Kidney capillary endothelial cell (primary cell): ENCODE measurements around the gene AKNA.

Experiments
- DNase-seq: peaks from one replicate; pipeline ENCODE4 v3.0.0-alpha.2; 2018; ENCODE audit warnings: low spot score

The AKNA gene

DNA sequence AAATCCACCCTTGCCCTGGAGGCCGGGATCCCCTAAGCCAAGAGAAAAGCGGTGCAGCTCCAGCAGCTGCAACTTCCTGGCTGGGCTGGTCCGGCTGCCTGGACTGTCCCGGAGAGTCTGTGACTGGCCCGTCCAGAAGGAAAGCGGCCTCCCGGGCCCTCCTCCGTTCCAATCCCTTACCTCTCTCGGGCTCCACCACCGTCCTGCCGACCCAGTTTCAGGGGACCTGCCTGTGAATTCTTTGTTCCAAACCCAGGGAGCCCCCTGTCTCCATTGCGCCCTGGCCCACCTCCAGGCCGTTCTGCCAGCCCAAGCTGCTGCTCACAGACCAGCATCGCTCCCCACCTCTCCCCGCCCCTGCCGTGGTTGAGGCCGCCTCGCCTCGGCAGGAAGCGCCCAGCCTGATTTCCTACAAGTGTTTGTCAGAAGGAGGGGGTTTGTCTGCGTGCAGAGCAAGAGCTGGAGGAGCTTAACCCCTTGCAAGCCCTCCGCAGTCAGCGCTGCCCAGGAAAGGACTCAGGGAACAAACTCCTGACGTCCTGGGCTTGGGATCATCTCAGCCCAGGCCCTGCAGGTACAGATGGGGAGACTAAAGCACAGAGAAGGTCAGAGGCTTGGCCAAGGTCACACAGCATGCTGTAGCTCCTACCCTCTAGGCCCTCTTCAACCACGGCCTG, at the start of gene AKNA:
AKNA (minus strand) TSS at position 303 of the 677 bp plus-strand sequence. CDS start 6,649 bp downstream, outside the sequence.
- peak; percentile 79 for DNase-seq

DNA sequence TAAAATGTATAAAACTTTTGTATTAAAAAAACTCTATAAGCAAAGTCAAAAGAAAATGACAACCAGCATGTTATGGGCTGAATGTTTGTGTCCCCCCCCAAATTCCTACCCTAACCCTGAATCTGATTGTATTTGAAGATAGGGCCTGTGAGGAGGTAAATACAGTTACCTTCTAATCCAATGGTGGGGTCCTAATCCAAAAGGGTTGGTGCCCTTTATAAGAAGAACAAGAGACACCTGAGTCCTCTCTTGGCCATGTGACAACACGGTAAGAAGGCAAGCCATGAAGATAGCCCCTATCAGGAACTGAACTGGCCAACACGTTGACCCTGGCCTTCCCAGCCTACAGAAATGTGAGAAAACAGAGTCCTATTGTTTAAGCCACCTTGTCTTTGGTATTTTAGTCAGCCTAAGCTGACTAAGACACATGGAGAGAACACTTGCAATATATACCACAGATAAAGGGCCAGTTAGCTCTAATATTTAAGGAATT, 49.7 kb upstream of the AKNA start:
- no peak for DNase-seq

DNA sequence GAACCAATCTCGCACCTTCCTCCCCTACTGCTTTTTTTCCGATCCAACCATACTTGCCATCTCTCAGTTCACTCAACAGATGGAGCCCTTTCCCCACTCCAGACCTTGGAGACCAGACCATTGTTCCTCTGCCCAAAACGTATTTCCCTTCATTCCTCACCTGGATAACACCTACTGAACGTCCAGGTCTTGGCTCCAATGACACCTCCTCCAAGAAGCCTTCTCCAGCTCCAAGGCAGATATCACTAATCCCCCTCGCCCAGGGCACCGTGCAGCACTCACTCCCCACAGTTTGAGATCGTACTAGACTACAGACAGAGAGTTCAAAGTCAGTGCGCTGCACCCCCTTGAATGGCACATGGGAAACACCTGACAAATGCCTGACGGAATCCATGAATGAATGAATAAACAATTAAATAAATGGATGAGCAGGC, 47.1 kb upstream of the AKNA start:
- DNase-seq, result no peak

- DNase-seq, result no peak
These were observed 46.0 kb upstream of the AKNA start for GRCh38 chr9:114433720-114434255.

GRCh38 chr9:114433086-114433485, 45.3 kb upstream of the AKNA start:
- DNase-seq, result no peak

- no peak for DNase-seq
These were observed 44.7 kb upstream of the AKNA start for GRCh38 chr9:114432323-114433067.

DNA sequence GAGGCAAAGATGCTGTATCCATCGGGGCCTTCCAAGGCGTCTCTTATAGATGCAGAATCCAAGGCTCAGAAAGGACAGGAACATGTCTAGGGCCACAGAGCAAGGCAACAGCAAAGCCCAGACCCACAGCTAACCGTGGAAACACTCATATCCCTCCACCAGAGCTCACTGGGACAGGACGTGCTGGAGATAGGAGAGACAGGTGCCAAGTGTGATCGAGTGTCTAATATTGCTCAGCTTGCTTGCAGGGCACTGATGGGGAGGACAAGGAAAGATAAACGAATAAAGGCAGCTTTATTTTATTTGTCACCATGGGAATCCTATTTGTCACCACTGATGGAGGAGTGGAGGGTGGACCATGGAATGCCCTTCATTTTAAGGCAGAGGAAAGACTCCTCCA, 44.0 kb upstream of the AKNA start:
- DNase-seq, result no peak

- no peak for DNase-seq
These were observed 43.2 kb upstream of the AKNA start for GRCh38 chr9:114431003-114431402.

GRCh38 chr9:114430457-114430856, 42.7 kb upstream of the AKNA start:
- no peak for DNase-seq

- DNase-seq, result no peak
These were observed 41.7 kb upstream of the AKNA start for GRCh38 chr9:114429488-114429887.

- DNase-seq, result no peak
These were observed 40.7 kb upstream of the AKNA start for GRCh38 chr9:114428466-114428865.

- DNase-seq, result no peak
These were observed 39.9 kb upstream of the AKNA start for GRCh38 chr9:114427644-114428043.

DNA sequence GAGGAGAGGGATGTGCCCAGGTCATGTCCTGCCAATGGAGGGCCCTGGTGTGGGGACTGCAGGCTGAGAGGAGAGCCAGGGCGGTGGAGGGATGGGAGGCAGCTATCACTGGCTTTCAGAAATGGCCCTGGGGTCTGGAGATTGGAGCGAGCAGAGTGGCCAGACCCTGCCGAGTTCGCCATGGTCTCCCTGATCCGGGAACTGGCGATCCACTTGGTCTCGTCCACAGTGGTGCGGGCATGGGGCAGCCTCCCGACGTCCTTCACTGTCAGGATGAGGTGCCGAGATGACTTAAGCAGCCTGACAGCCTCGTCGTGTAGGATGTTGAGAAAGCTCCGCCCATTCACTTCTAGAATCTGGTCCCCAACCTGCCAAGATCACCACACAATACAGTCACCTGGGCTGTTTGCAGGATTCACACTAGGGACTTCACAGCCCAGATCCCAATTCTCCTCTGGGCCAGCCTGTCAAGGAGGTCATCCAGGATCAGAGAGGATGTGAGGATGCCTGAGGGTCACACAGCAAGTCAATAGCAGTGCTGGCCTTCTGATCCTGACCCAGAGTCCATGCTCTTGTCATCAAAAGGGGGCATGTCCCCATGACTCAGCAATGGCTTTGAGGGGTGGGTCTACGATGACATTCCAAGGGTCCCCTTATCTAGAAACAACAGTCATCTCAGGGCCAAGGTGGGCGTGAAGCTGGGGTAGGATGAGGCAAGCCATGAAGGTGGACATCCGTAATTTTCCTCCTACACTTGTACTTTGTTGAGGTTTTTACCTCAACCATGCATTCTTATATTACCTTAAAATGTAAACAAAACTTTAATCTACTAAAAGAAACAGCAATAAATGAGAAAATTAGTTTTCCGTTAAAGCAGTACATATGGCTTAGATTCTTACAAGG, 38.5 kb upstream of the AKNA start:
- DNase-seq, result no peak

DNA sequence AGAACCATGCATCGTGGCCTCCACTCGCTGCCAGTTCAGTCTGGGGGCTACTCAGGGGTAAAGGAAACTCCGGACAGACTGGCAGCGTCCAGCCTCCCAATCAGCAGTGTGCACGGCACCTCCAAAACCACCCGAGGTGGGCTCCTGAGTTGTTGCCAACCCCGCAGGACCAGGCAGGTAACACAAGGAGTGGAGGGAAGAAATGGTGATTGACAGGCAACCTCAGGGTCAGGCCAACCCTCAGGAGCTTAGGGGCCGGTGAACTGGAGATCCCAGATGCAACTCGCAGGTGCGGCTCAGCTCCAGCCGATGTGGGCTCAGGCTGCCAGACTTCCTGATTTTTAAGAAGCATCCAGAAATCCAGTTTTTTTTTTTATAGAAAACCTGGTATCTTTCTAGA, 37.3 kb upstream of the AKNA start:
- DNase-seq, result no peak

DNA sequence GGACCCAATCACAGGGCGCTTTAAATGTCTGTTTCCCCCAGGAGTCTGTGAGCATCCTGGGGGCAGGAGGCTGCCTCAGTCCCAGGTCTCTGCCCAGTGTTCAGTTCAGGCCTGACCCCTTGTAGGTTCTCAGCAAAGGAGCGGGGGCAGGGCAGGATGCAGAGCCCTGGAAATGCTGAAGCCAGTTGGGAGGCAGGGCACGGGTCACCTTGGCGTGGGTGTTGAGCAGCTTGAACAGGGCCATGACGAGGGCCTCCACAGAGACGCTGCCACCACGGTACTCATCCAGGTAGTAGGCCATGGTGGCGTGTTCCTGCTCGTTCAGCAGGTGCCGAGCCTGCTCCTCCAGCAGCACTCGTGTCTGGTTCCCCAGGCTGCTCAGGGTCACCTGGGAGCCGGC, 36.3 kb upstream of the AKNA start:
- DNase-seq, result no peak

DNA sequence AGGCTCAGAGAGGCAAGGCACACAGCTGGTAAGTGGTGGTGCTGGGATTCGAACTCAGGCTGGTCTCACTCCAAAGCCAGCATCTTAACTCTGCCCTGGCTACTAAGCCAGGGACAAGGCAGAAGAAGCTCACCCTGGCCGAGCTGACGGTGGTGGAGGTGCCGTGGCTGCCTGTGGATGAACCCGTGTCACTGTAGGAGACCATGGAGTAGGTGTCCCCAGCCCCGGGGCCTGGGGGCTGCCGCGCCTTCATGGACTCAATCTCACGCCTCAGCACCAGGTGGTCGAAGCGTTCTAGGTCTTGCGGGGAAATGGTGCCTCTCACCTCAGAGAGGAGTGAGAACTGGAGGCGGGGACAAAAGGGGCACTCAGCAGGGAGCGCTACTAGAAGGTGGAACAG, 35.4 kb upstream of the AKNA start:
- no peak for DNase-seq

DNA sequence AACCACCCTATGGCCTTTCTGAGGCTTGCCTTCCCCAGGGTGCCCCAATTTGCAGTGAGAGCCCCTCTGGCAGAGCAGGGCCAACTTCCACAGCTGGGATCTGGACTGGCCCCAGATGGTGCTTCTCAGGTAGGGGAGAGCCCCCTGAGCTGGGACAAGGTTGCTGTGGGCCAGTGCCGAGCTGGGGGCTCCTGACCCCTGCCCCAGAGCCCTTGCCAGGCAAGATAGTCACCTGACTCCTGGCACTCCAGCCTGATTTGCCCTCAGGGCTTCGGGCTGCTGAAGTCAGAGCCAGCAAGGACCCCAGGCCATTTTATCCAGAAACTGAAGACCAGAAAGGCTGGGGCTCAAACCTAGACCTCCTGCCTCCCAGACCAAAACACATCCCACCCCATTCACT, 33.4 kb upstream of the AKNA start:
- DNase-seq, result no peak

GRCh38 chr9:114419796-114420195, 32.0 kb upstream of the AKNA start:
- no peak for DNase-seq

DNA sequence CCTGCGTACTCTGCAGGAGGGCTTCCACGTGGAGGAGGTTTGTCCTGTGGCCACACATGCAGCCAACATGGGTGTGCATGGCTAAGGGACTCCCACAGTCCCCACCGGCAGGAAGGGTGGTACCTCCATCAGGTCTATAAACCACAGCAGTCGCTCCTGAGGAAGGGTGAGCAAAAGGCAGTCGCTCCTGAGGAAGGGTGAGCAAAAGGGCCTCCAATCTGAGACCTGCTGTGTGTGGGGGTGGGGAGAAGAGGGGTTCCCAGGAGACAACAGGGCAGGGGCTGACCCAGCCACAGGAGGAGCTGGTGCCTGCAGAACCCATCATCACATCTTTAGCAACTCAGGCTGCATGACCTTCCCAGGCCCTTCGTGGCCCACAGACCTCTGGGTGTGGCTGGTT, 30.3 kb upstream of the AKNA start:
- DNase-seq, result no peak

GRCh38 chr9:114417511-114417910, 29.7 kb upstream of the AKNA start:
- no peak for DNase-seq

- DNase-seq, result no peak
These were observed 29.1 kb upstream of the AKNA start for GRCh38 chr9:114416906-114417305.

DNA sequence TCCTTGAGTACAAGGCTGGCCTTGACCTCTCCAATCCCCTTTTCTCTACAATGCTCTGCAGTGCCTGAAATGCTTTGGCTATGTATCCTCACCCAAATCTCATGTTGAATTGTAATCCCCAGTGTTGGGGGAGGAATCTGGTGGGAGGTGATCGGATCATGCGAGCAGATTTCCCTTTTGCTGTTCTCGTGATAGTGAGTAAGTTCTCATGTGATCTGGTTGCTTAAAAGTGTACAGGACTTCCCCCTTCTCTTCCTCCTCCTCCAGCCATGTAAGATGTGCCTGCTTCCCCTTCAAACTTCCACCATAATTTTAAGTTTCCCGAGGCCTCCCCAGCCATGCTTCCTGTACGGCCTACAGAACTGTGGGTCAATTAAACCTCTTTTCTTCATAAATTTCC, 28.5 kb upstream of the AKNA start:
- no peak for DNase-seq
